Activated CD8-positive, alpha-beta memory T cell treated with anti-CD3 and anti-CD28 coated beads for 24 hours (primary cell): ENCODE data around the gene DNLZ.
"Not testable (repeated sequence)": the region's sequence is repeated elsewhere in the genome, so short reads cannot be mapped to it uniquely, and the experiment has no call there.

Source experiments
- DNase-seq: peaks from one replicate; pipeline ENCODE4 v3.0.0-alpha.2; 2020

The DNLZ gene

GRCh38 chr9:136358016-136358415, 5.5 kb downstream of the DNLZ start:
- no peak for DNase-seq

DNA sequence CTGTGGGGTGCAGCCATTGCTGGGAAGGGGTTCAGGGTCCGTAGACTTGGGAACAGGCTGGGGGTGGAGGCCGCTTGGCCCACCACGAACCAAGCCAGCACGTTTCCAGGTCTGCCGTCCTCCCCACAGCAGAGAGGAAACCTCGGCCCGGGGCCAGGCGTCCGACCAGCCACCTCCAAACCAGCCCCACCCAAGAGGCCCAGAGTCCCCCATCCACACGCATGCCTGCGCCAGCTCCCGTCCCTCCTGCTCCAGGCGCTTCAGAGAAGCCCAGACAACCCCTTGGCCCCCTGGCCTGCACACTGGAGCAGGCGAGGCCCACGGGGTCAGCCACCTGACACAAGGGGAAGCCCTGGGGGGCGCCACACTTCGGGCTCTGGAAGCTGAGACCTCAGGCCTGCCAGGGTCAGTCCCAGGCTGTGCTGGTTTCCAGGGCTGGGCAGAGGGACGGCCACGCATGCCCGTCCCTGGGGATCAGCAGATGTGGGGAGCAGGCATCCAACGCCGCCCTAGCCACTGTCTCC, 6.3 kb downstream of the DNLZ start:
- DNase-seq, result no peak

GRCh38 chr9:136355616-136356557, 7.7 kb downstream of the DNLZ start:
- no peak for DNase-seq

DNA sequence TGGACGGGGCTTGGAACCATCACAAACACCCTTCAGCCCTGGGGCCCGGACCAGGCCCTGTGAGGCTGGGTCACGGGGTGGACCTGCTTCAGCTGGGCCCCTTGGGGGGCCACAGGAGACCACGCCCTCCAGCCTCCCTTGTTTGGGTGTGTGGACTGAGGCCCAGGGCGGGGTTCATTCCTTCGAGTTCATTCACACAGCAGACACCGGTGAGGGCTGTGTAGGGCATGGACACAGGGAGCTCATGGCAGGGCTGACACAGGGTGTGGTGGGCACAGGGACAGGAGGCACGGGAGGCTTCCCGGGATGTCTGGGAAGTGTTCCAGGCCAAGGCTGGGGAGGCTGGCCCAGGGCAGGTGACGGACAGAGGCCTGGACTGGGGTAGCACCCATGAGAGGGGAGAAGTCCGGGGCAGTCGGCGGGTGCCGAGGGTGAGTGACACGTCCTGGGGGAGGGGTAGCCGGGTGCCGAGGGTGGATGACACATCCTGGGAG, 8.9 kb downstream of the DNLZ start:
- DNase-seq, result no peak

GRCh38 chr9:136353757-136354488, 9.6 kb downstream of the DNLZ start:
- DNase-seq, result no peak

DNA sequence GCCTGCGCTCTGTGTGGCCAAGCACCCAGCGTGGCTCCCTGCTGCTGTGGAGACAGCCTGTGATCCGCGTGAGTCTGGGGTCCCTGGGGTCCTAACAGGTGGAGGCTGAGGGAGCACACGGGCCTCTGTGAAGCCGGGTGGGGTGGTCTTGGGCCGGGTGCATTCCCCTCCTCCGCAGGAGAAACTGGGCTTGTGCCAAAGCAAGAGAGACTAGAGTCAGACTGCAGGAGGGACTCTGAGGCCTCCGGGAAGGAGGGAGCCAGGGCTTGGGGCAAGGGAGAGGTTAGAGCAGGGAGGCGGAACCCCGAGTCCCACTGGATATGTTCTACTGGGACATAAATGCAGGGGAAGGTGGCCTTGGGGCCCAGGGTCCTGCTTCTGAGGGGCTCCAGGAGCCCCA, 10.5 kb downstream of the DNLZ start:
- no peak for DNase-seq

GRCh38 chr9:136352682-136353081, 10.9 kb downstream of the DNLZ start:
- DNase-seq, result no peak

DNA sequence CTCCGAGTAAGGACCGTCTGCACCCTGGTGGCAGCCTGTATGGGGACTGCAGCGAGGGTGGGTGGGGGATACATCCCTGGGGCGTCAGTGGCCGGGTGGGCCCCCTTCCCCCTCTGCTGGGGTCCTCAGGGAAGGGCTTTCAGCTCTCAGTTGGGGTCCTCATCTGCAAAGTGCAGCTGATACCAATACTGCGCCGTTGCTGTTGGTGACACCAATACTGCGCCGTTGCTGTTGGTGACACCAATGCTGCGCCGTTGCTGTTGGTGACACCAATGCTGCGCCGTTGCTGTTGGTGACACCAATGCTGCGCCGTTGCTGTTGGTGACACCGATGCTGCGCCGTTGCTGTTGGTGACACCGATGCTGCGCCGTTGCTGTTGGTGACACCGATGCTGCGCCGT, 11.7 kb downstream of the DNLZ start:
- DNase-seq, result not testable (repeated sequence)

GRCh38 chr9:136351252-136351800, 12.2 kb downstream of the DNLZ start:
- no peak for DNase-seq

DNA sequence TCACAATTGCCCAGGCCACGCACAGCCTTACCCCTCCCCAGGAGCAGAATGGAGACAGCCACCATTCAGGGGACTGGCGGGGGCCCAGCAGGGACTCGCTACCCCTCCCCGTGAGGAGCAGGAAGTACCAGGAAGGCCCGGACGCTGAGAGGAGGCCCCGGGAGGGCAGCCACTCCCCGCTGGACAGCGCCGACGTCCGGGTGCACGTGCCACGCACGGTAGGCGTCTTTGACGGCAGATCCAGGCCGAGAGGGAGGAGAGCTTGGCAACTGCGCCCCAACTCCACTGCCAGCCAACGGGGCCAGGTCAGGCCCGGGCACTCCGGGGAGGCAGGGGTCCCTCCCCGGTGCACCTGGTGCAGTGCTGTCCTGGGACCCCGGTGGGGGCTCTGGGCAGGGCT, 14.0 kb downstream of the DNLZ start:
- no peak for DNase-seq

GRCh38 chr9:136348691-136349090, 14.9 kb downstream of the DNLZ start:
- DNase-seq, result no peak

DNA sequence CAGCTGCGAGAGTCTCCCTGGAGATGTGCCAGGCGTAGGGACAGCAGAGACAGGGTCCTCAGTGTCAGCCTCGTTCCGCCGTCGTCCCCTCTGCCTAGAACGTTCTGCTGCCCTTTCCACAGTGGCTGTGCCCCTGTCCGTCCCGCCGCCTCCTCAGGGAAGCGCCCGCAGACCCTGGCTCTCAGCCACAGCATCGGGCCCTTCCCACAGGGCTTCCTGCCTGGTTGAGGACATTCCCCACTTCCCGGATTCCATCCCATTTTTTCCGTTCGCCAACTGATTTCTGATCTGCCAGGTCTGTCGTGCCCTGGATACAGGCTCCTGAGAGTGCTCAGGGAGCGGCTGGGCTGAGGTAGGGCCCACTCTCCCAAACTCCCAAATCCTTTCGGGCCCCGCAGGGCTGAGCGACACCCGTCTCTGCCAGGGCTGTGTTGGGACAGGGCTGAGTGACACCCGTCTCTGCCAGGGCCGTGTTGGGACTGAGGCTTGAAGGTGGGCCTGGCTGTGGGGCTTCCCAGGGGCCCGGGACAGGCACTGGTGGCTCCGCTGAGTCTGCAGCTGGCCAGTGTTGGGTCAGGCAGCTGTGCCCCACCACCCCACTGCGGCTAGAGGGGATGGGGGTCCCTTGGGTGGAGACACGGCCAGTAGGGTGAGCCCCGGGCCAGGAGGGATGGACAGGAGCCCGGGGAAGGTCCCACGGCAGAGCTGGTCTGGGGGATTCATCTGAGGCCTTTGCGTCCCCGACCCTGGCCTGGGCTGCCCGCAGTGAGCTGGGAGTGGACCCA, 15.9 kb downstream of the DNLZ start:
- no peak for DNase-seq

DNA sequence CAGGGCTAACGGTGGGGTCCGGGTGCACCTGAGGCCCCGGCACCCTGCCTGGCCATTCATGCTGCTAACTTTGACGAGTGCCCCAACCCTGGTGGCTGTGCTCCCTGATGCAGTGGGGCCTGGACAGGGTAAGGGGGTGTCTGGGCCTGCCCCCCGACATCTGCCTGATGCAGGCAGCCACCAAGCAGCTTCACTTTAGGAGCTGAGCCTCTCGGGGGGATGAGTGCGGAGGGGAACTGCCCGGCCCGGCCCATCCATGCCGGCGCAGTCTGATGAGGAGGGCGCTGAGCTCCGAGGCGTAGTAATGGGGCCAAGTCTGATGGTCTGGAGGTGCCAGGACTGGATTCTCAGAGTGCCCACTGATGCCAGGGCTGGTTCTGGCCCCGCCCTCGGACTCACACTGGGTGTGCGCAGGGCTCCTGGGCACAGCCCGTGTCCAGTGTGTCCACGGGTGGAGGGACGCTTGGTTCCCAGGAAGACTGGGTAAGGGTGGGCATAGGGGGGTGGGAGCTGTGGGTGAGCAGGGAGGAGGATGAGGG, 16.5 kb downstream of the DNLZ start:
- no peak for DNase-seq

GRCh38 chr9:136346157-136346481, 17.4 kb downstream of the DNLZ start:
- DNase-seq, result no peak

GRCh38 chr9:136345281-136346156, 18.0 kb downstream of the DNLZ start:
- no peak for DNase-seq

- DNase-seq, result no peak
Measured at GRCh38 chr9:136344544-136345280, 18.8 kb downstream of the DNLZ start.

- no peak for DNase-seq
Measured at GRCh38 chr9:136343884-136344269, 19.7 kb downstream of the DNLZ start.

GRCh38 chr9:136343121-136343883, 20.2 kb downstream of the DNLZ start:
- DNase-seq, result no peak

GRCh38 chr9:136342181-136343120, 21.1 kb downstream of the DNLZ start:
- peak; percentile 87 for DNase-seq
